HCT116 (cell line): ENCODE results near the gene PRKN. TPM values are rescaled to one million over a fixed set of nuclear protein-coding genes. Genes with fewer than 3 reads are reported as not detected.

ENCODE experiments used
- ATAC-seq: fragments of 200-7000 bp; cut with Tn5 transposase; 2 replicates; pipeline ENCODE4 v1.9.1; 2020; ENCODE audit warnings: mild to moderate bottlenecking, moderate library complexity
- BruUV-seq: library from RNA; stranded (reverse); fragments of 400-500 nt; replicated peaks from 2 replicates; lab custom pipeline; 2021; lab: Mats Ljungman, UMichigan
- CTCF ChIA-PET: fragments of 300-600 bp; sonication (Branson Sonifier 250); formaldehyde crosslinking; loops from one replicate; lab custom pipeline; 2021; ENCODE audit warnings: antibody characterized with exemption; lab: Charles Lee
- POLR2A ChIA-PET: fragments of 300-600, 350-600 bp; sonication (Branson Sonifier 250); formaldehyde crosslinking; loops from one replicate; lab custom pipeline; 2021; ENCODE audit warnings: antibody characterized with exemption; lab: Charles Lee
- RAD21 ChIA-PET, 2 experiments: fragments of 300-600 bp; sonication (Branson Sonifier 250); formaldehyde crosslinking; loops; one replicate each; lab custom pipeline; 2023; ENCODE audit warnings: low total read pairs in 2 of 2; ENCODE audit not compliant: uncharacterized antibody in 2 of 2, unreplicated experiment in 2 of 2, low non-redundant PET in 1 of 2; lab: Charles Lee
- DNase-seq: peaks from one replicate; pipeline ENCODE4 v3.0.0-alpha.2; 2010; ENCODE audit warnings: low read depth, low spot score
- H2AFZ ChIP-seq: fragments of 200-600 bp; shearing (Covaris generic), sonication (generic); 2 replicates; pipeline ENCODE4 v1.6.1; 2017; ENCODE audit warnings: low read depth, mixed run types, mixed read lengths, antibody characterized with exemption, low read length; ENCODE audit not compliant: poor library complexity, severe bottlenecking
- H3K27ac ChIP-seq: 2 replicates; pipeline ENCODE4 v1.5.1; 2012; ENCODE audit warnings: low read depth, low read length
- H3K27me3 ChIP-seq: fragments of 200-600 bp; sonication (generic); 2 replicates; pipeline ENCODE4 v1.6.1; 2016; ENCODE audit warnings: mixed run types, low read length, mixed read lengths; ENCODE audit not compliant: insufficient read depth
- H3K36me3 ChIP-seq, 2 experiments: fragments of 200-500 bp in 1 of 2; fragments of 200-600 bp in 1 of 2; sonication (Bioruptor generic) in 1 of 2; sonication (generic) in 1 of 2; 2 replicates each; pipeline versions ENCODE4 v1.5.1 to v1.6.1; 2014 to 2016; ENCODE audit warnings: low read length in 2 of 2, inconsistent platforms in 1 of 2, mixed read lengths in 1 of 2, mixed run types in 1 of 2; ENCODE audit not compliant: insufficient read depth in 2 of 2, control insufficient read depth in 1 of 2
- H3K4me1 ChIP-seq, 2 experiments: fragments of 200-600 bp in 1 of 2; sonication (generic) in 1 of 2; 2 replicates each; pipeline versions ENCODE4 v1.5.1 to v1.6.1; 2012 to 2017; ENCODE audit warnings: low read length in 2 of 2, inconsistent platforms in 1 of 2, mild to moderate bottlenecking in 1 of 2, mixed read lengths in 1 of 2, mixed run types in 1 of 2, moderate library complexity in 1 of 2; ENCODE audit not compliant: insufficient read depth in 2 of 2, control insufficient read depth in 1 of 2
- H3K4me2 ChIP-seq: fragments of 200-600 bp; sonication (generic); 2 replicates; pipeline ENCODE4 v1.6.1; 2017; ENCODE audit warnings: mixed run types, low read length, mixed read lengths
- H3K4me3 ChIP-seq, 2 experiments: fragments of 200-600 bp in 1 of 2; sonication (generic) in 1 of 2; replicated peaks in 1 of 2; 2 replicates each; pipeline ENCODE4 v1.5.1; 2011 to 2016; ENCODE audit warnings: low read length in 2 of 2, control low read depth in 1 of 2, low read depth in 1 of 2, mild to moderate bottlenecking in 1 of 2, mixed read lengths in 1 of 2, mixed run types in 1 of 2
- H3K79me2 ChIP-seq: fragments of 200-600 bp; sonication (generic); 2 replicates; pipeline ENCODE4 v1.6.1; 2017; ENCODE audit warnings: mild to moderate bottlenecking, mixed run types, low read length, moderate library complexity, mixed read lengths; ENCODE audit not compliant: insufficient read depth
- H3K9ac ChIP-seq: fragments of 200-600 bp; sonication (generic); 2 replicates; pipeline ENCODE4 v1.6.1; 2016; ENCODE audit warnings: low read length, mixed read lengths
- H3K9me2 ChIP-seq: fragments of 200-600 bp; sonication (generic), shearing (Covaris generic); 2 replicates; pipeline ENCODE4 v1.6.1; 2017; ENCODE audit warnings: mixed run types, mild to moderate bottlenecking, moderate library complexity; ENCODE audit not compliant: insufficient read depth
- H3K9me3 ChIP-seq, 2 experiments: fragments of 200-500 bp in 1 of 2; fragments of 200-600 bp in 1 of 2; sonication (Bioruptor generic) in 1 of 2; sonication (generic) in 1 of 2; 2 replicates each; pipeline ENCODE4 v1.6.1; 2014 to 2017; ENCODE audit warnings: low read length in 2 of 2, mixed read lengths in 2 of 2, inconsistent platforms in 1 of 2, low read depth in 1 of 2, mild to moderate bottlenecking in 1 of 2, mixed run types in 1 of 2, moderate library complexity in 1 of 2; ENCODE audit not compliant: control insufficient read depth in 1 of 2, insufficient read depth in 1 of 2
- H4K20me1 ChIP-seq: fragments of 200-600 bp; sonication (generic), shearing (Covaris generic); 2 replicates; pipeline ENCODE4 v1.6.1; 2017; ENCODE audit warnings: mixed run types, mild to moderate bottlenecking, moderate library complexity; ENCODE audit not compliant: insufficient read depth
- CBX3 ChIP-seq: IDR thresholded peaks from 2 replicates; pipeline ENCODE4 v1.6.1; 2012; ENCODE audit warnings: low read depth
- CEBPB ChIP-seq: IDR thresholded peaks from 2 replicates; pipeline ENCODE4 v1.6.1; 2012; ENCODE audit warnings: low read depth
- CTCF ChIP-seq, 3 experiments: fragments of 200-600 bp in 1 of 3; sonication (generic) in 1 of 3; IDR thresholded peaks in 2 of 3; conservative IDR thresholded peaks in 1 of 3; 2 replicates each; pipeline ENCODE4 v1.5.1; 2012 to 2017; ENCODE audit warnings: low read depth in 2 of 3, low read length in 2 of 3, antibody characterized with exemption in 1 of 3, borderline replicate concordance in 1 of 3, control low read depth in 1 of 3, mild to moderate bottlenecking in 1 of 3, mixed read lengths in 1 of 3, mixed run types in 1 of 3, moderate library complexity in 1 of 3; ENCODE audit not compliant: insufficient read depth in 1 of 3
- ELF1 ChIP-seq: IDR thresholded peaks from 2 replicates; pipeline ENCODE4 v1.6.1; 2012; ENCODE audit warnings: low read depth, borderline replicate concordance
- EZH2 ChIP-seq: fragments of 200-600 bp; sonication (generic); IDR thresholded peaks from 2 replicates; pipeline ENCODE4 v1.6.1; 2017; ENCODE audit warnings: antibody characterized with exemption, mixed run types
- FOSL1 ChIP-seq: IDR thresholded peaks from 2 replicates; pipeline ENCODE4 v1.6.1; 2012; ENCODE audit warnings: low read depth
- POLR2A ChIP-seq: IDR thresholded peaks from 2 replicates; pipeline ENCODE4 v1.7.0; 2011; ENCODE audit warnings: borderline replicate concordance; ENCODE audit not compliant: insufficient read depth, insufficient read length; ENCODE audit errors: extremely low read depth
- POLR2AphosphoS5 ChIP-seq: IDR thresholded peaks from 2 replicates; pipeline ENCODE4 v1.6.1; 2011; ENCODE audit warnings: mild to moderate bottlenecking, low read depth, low read length, moderate library complexity
- RAD21 ChIP-seq: IDR thresholded peaks from 2 replicates; pipeline ENCODE4 v1.6.1; 2012; ENCODE audit warnings: low read depth, mild to moderate bottlenecking
- REST ChIP-seq: IDR thresholded peaks from 2 replicates; pipeline ENCODE4 v1.6.1; 2012; ENCODE audit warnings: low read depth
- SIN3A ChIP-seq: IDR thresholded peaks from 2 replicates; pipeline ENCODE4 v1.6.1; 2012; ENCODE audit warnings: low read depth
- SP1 ChIP-seq: IDR thresholded peaks from 2 replicates; pipeline ENCODE4 v1.6.1; 2012; ENCODE audit warnings: low read depth
- SRF ChIP-seq: IDR thresholded peaks from 2 replicates; pipeline ENCODE4 v1.6.1; 2012; ENCODE audit warnings: low read depth
- TCF7L2 ChIP-seq: IDR thresholded peaks from 2 replicates; pipeline ENCODE4 v1.7.0; 2011; ENCODE audit warnings: borderline replicate concordance, inconsistent platforms; ENCODE audit not compliant: insufficient read depth, insufficient read length; ENCODE audit errors: extremely low read depth
- intact Hi-C: fragments of 100-400 bp; cut with micrococcal nuclease; formaldehyde crosslinking; loops from 2 replicates; pipeline ENCODE4 v1.10.0; 2022
- total RNA-seq: library from RNA; stranded (reverse); gene quantifications from one replicate; pipeline ENCODE4 v1.2.1, GENCODE V29; 2021; ENCODE audit not compliant: unreplicated experiment
- TF ChIP-seq, protein P1 (sequence below): IDR thresholded peaks from 2 replicates; pipeline ENCODE4 v1.6.1; 2012

The PRKN gene
- total RNA-seq, 1 experiment from 2014 or later, result 2.6 TPM

DNA sequence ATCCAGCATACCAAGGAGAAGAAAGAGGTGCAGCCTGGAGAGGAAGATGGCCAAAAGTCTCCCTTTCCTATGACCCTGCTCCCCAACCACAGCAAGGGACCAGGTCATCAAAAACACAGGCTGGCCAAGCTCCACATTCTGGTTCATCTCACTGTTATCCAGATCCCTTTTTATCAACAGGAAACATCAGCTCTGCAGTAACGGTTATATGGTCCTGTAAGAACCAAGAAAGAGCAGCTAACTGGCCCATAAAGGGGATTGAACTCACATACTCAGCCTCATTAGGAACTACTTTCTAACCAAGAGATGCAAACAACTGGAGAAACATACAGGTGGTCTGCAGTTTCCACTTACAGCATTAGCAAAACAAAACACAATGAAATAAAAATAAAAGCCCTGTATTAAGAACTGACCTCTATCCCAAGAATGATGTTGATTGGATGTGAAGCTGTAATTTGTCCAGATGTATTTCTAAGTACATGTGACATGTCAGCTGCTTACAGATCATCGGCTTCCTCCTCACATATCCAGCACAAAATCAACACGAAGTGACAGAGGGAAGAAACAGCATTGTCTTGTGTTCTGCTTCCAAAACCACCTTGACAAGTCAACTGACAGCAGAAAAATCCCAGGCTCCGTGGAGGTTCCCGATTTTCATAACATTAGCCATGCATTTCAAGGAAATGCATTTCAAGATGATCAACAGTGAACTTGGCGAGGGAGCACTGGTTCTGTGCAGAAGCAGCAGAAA lies 896.5 kb downstream of the PRKN start (continued):
- TF ChIP-seq RAD21 (no peak), EZH2 (no peak), POLR2A (no peak), TCF7L2 (no peak), CEBPB (no peak)

- Histone ChIP-seq H3K9me3 (no peaks in the 10 kb centered on the region), H3K27me3 (no peaks in the 10 kb centered on the region), H3K79me2 (no peaks in the 10 kb centered on the region), H4K20me1 (no peaks in the 10 kb centered on the region), H3K4me2 (no peak overlapping the region), H3K4me3 (no peak overlapping the region), H3K9me2 (no peaks in the 10 kb centered on the region), H3K4me1 (no peaks in the 10 kb centered on the region), H3K27ac (no peak overlapping the region), H2AFZ (no peak overlapping the region), H3K9ac (no peak overlapping the region), H3K36me3 (no peaks in the 10 kb centered on the region)
- no peak for ATAC-seq
- ChIA-PET RAD21 (no interaction called here), CTCF (no interaction called here), POLR2A (no interaction called here)
- no TSS peak for BruUV-seq
- TF ChIP-seq SRF (no peak), CTCF (IDR thresholded peaks at IDR 0.05 in 2 of 3, conservative IDR thresholded peaks at IDR 0.05 in 1 of 3; ENCODE audit: borderline replicate concordance in 1 of 3, insufficient read depth in 1 of 3, low read depth in 2 of 3, low read length in 2 of 3) (no peak), REST (no peak), SP1 (no peak), EZH2 (no peak), RAD21 (no peak), POLR2AphosphoS5 (no peak), CBX3 (no peak), FOSL1 (no peak), ELF1 (no peak), SIN3A (no peak)
- TF ChIP-seq, protein P1, sequence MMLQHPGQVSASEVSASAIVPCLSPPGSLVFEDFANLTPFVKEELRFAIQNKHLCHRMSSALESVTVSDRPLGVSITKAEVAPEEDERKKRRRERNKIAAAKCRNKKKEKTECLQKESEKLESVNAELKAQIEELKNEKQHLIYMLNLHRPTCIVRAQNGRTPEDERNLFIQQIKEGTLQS, result no peak
- intact Hi-C loops, result no loop called here
- DNase-seq, result no peak
Observed at GRCh38 chr6:161829291-161829729, 898.3 kb downstream of the PRKN start.
